Raji (cell line): ENCODE measurements around the gene TPGS1.

Source experiments
- POLR2A ChIP-seq: IDR thresholded peaks from 2 replicates; pipeline ENCODE4 v1.6.1; 2011; ENCODE audit warnings: low read depth, low read length, control low read depth; ENCODE audit not compliant: insufficient read depth

TPGS1 gene

DNA sequence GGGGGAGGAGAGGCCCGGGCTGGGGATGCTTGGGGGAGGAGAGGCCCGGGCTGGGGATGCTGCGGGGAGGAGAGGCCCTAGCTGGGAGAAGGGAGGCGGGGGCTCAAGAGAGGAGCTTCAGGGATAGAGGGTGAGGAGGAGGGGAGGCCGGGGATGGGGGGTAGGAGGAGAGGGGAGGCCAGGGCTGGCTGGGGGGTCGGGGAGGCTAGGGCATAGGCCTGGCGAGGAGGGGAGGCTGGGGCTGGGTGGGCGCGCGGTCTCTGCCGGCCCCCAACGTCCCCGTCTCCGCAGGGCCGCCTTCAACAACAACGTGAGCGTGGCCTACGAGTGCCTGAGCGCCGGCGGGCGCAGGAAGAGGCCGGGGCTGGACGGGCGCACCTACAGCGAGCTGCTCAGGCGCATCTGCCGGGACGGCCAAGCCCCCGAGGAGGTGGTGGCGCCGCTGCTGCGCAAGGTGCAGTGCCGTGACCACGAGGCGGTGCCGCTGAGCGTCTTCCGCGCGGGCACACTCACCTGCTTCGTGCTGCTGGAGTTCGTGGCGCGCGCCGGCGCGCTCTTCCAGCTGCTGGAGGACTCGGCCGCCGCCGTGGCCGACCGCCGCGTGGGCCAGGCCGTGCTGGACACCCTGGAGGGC is 11.4 kb downstream of the TPGS1 start:
- no peak for TF ChIP-seq POLR2A

- TF ChIP-seq POLR2A = no peak
Observed at GRCh38 chr19:519449-519865, 12.2 kb downstream of the TPGS1 start.

DNA sequence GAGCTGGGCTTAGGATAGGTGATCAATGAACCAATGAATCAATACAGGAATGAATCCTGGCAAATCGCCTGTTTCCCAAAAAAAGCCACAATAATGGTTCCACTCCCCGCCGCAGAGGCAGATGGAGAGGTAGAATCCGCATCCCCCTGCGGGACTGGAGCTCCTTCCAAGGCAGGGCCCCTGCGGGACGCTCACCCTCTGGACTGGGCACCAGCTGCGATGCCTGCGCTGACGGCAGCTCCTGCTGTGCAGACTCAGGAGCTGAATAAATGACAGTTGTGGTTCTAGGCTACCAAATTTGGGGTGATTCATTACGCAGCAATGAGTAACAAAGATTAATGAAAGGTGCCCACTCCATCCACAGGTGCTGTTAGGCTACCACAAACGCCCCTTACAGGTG is 15.4 kb downstream of the TPGS1 start:
- no peak for TF ChIP-seq POLR2A

GRCh38 chr19:524062-524674 is 16.9 kb downstream of the TPGS1 start:
- no peak for TF ChIP-seq POLR2A

DNA sequence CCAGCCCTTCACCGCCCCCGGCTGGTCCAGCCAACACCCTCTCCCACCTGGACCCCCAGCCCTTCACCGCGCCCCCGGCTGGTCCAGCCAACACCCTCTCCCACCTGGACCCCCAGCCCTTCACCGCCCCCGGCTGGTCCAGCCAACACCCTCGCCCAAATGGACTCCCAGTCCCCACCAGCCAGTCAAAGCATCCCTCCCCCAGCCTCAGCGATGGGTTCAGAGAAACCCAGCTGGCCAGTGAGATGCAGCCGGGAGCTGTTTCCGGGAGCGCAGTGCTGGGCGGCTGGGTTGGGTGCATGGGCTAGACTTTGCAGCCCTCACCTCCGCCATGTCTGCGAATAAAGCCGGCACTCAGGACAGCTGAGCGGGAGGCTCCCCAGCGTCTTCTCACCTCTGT is 17.7 kb downstream of the TPGS1 start:
- no peak for TF ChIP-seq POLR2A

DNA sequence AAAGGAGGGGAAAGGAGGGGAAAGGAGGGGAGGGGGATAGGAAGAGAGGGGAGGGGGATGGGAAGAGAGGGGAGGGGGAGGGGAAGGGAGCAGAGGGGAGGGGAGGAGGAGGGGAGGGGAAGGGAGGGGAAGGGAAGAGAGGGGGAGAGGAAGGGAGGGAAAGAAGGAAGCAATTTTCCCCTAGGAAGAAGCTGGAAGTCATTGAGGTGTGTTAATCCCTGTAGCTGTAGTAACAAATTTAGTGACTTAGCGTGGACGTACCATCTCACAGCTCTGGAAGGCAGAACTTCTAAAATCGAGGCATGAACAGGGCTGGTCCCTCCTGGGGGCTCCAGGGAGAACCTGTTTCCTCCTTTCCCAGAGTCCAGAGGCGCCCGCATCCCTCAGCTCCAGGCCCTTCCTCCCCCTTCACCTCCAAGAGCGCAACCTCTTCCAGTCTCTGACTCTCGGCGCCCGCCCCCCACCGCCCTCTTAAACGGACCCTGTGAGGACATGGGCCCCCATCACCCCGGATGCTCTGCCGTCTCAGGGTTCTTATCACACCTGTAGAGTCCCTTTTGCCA is 18.6 kb downstream of the TPGS1 start:
- no peak for TF ChIP-seq POLR2A

DNA sequence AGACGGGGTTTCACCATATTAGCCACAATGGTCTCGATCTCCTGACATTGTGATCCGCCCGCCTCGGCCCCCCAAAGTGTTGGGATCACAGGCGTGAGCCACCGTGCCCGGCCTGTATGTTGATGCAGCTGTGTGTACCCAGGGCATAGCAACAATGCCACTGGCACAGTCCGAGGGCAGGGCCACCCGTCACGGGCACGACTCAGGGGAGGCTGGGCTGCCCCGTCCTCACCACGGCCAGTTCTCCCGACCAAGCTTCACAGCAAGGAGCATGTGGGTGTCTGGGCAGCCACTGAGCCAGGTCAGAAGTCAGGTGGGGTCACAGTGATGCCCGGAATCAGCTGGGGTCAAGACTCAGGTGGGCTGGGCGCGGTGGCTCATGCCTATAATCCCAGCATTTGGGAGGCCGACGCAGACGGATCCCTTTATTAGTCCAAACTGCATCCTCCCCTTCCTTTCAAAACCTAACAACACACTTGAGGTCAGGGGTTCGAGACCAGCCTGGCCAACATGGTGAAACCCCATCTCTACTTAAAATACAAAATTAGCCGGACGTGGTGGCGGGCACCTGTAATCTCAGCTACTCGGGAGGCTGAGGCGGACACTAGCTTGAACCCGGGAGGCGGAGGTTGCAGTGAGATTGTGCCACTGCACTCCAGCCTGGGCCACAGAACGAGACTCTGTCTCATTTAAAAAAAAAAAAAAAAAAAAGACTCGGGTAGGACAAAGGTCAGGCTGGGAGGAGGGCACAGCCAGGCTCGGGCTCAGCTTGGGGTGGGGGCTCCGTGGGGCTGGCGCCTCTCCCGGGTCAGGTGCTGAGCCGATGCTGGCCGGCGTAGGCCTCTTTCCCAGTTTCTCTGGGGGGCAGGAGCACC is 23.1 kb downstream of the TPGS1 start:
- TF ChIP-seq POLR2A = no peak

- TF ChIP-seq POLR2A = peak; percentile 63
Observed at GRCh38 chr19:531009-531752, 23.9 kb downstream of the TPGS1 start.

DNA sequence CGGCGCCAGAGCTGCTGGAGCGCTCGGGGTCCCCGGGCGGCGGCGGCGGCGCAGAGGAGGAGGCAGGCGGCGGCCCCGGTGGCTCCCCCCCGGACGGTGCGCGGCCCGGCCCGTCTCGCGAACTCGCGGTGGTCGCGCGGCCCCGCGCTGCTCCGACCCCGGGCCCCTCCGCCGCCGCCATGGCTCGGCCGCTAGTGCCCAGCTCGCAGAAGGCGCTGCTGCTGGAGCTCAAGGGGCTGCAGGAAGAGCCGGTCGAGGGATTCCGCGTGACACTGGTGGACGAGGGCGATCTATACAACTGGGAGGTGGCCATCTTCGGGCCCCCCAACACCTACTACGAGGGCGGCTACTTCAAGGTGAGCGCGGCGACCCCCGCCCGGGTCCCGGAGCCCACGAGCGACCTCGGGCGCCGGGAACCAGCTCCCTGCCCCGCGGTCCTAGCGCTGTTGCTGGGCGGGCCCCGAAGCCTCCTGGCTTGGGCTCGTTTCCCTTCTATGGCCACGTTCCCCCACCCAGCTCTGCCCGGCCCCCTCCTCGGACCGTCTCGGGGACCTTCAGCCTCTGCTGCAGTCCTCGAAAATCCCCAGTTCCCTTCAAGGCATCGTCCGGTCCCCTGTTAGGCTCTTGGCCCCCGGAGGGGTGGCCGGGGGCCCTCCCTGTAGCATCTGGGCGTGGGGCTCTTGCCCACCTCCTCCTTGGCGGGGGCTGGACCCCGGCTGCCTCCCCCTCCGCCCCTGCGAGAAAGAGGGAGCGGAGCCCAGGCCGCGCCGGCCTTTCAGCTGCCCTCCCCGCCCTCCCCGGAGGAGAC is 24.7 kb downstream of the TPGS1 start, which contains the start of gene CDC34:
CDC34 (plus strand) TSS at position 8 of the 808 bp plus-strand sequence; CDS start at position 180, 172 bp downstream.
- peak; percentile 40; the same call in 1 of the 2 replicates for TF ChIP-seq POLR2A

- TF ChIP-seq POLR2A = no peak
Observed at GRCh38 chr19:532561-533363, 25.5 kb downstream of the TPGS1 start.

GRCh38 chr19:533364-534058 is 26.2 kb downstream of the TPGS1 start:
- TF ChIP-seq POLR2A = no peak

DNA sequence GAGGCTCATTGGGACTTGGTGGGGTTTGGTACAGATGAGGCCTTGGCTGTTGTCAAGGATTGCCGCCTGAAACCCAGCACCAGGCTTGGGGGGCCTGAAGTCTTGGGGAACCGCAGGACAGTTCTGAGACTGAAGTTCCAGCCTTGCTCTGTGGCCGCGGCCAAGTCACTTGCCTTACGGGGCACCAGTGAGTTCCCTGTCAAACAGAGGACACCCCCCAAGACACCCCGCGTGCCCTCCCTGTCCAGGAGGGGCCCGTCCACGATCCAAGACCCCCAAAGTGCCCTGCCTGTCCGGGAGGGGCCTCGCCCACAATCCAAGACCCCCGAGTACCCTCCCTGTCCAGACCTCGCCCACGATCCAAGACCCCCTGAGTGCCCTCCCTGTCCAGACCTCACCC is 26.8 kb downstream of the TPGS1 start:
- TF ChIP-seq POLR2A = no peak
